Endothelial cell of umbilical vein (primary cell): Measurements from ENCODE around the gene ADGB. TPM values are rescaled to one million over a fixed set of nuclear protein-coding genes. Genes with fewer than 3 reads are reported as not detected.

ENCODE experiments used
- BruUV-seq: library from RNA; stranded (reverse); fragments of 400-500 nt; replicated peaks from 2 replicates; lab custom pipeline; 2021; lab: Mats Ljungman, UMichigan
- CTCF ChIA-PET: fragments of 300-600, 350-600 bp; sonication (Branson Sonifier 250); formaldehyde crosslinking; loops from one replicate; lab custom pipeline; 2021; ENCODE audit warnings: antibody characterized with exemption, inconsistent platforms; lab: Charles Lee
- POLR2A ChIA-PET: fragments of 300-600, 350-600 bp; sonication (Branson Sonifier 250); formaldehyde crosslinking; loops from one replicate; lab custom pipeline; 2021; ENCODE audit warnings: antibody characterized with exemption, inconsistent platforms; lab: Charles Lee
- DNase-seq: peaks from one replicate; pipeline ENCODE4 v3.0.0-alpha.2; 2011; ENCODE audit warnings: low read depth, low spot score
- FAIRE-seq: peaks from 2 replicates; lab custom pipeline; 2011; peaks lifted over from hg19 to GRCh38; lab: Jason Lieb, UNC
- H2AFZ ChIP-seq: 2 replicates; pipeline ENCODE4 v1.6.0; 2012; ENCODE audit warnings: low read depth, low read length, control low read depth, inconsistent platforms
- H3K27ac ChIP-seq: 2 replicates; pipeline ENCODE4 v1.5.1; 2011; ENCODE audit warnings: low read depth, mild to moderate bottlenecking, control low read depth, low read length, moderate library complexity; ENCODE audit not compliant: insufficient read depth
- H3K27me3 ChIP-seq, 2 experiments: 2 replicates each; pipeline versions ENCODE4 v1.6.0 to v1.6.1; 2011; ENCODE audit warnings: low read length in 2 of 2, mixed read lengths in 1 of 2; ENCODE audit not compliant: control insufficient read depth in 2 of 2, insufficient read depth in 2 of 2
- H3K36me3 ChIP-seq, 2 experiments: 2 replicates in 1 of 2; 3 replicates in 1 of 2; pipeline ENCODE4 v1.5.1; 2011; ENCODE audit warnings: low read length in 2 of 2, mild to moderate bottlenecking in 1 of 2, moderate library complexity in 1 of 2; ENCODE audit not compliant: control insufficient read depth in 2 of 2, insufficient read depth in 2 of 2; ENCODE audit errors: extremely low read depth in 1 of 2
- H3K4me1 ChIP-seq: 3 replicates; pipeline ENCODE4 v1.5.1; 2011; ENCODE audit warnings: mild to moderate bottlenecking, low read length; ENCODE audit not compliant: control insufficient read depth, insufficient read depth; ENCODE audit errors: extremely low read depth
- H3K4me2 ChIP-seq: 2 replicates; pipeline ENCODE4 v1.6.1; 2011; ENCODE audit warnings: low read length, control low read depth, mixed read lengths; ENCODE audit not compliant: insufficient read depth
- H3K4me3 ChIP-seq, 3 experiments: fragments of 200-600 bp in 1 of 3; sonication (generic), shearing (Covaris generic) in 1 of 3; replicated peaks in 1 of 3; 2 replicates each; pipeline ENCODE4 v1.5.1; 2011 to 2016; ENCODE audit warnings: control low read depth in 3 of 3, low read length in 3 of 3, mild to moderate bottlenecking in 2 of 3, inconsistent platforms in 1 of 3, low read depth in 1 of 3, moderate library complexity in 1 of 3; ENCODE audit not compliant: insufficient read depth in 1 of 3
- H3K79me2 ChIP-seq: 2 replicates; pipeline ENCODE4 v1.6.0; 2012; ENCODE audit warnings: low read length, inconsistent platforms; ENCODE audit not compliant: control insufficient read depth, insufficient read depth
- H3K9ac ChIP-seq: replicated peaks from 2 replicates; pipeline ENCODE3; 2011; ENCODE audit warnings: low read length, control low read depth; ENCODE audit not compliant: insufficient read depth; ENCODE audit errors: extremely low read depth
- H3K9me1 ChIP-seq: replicated peaks from 3 replicates; pipeline ENCODE4 v1.6.0; 2011; ENCODE audit warnings: mild to moderate bottlenecking, low read length; ENCODE audit not compliant: control insufficient read depth, insufficient read depth; ENCODE audit errors: extremely low read depth
- H3K9me3 ChIP-seq: replicated peaks from 2 replicates; pipeline ENCODE4 v1.5.1; 2012; ENCODE audit warnings: low read length, inconsistent platforms; ENCODE audit not compliant: control insufficient read depth, insufficient read depth
- H4K20me1 ChIP-seq: replicated peaks from 2 replicates; pipeline ENCODE3; 2011; ENCODE audit warnings: mild to moderate bottlenecking, low read length; ENCODE audit not compliant: control insufficient read depth, insufficient read depth; ENCODE audit errors: extremely low read depth
- CTCF ChIP-seq, 2 donors: IDR thresholded peaks; 1 replicate in 1 of 2; 2 replicates in 1 of 2; pipeline ENCODE4 v1.5.1; 2011; ENCODE audit warnings: low read length in 2 of 2, mild to moderate bottlenecking in 2 of 2, moderate library complexity in 2 of 2, control low read depth in 1 of 2, inconsistent platforms in 1 of 2, low read depth in 1 of 2; ENCODE audit not compliant: insufficient read depth in 1 of 2; ENCODE audit errors: extremely low read depth in 1 of 2
- EZH2 ChIP-seq: IDR thresholded peaks from 2 replicates; pipeline ENCODE4 v1.6.1; 2012; ENCODE audit warnings: borderline replicate concordance, low read depth, mild to moderate bottlenecking, moderate library complexity, low read length, inconsistent platforms; ENCODE audit not compliant: severe bottlenecking
- FOS ChIP-seq: IDR thresholded peaks from 2 replicates; pipeline ENCODE4 v1.6.1; 2011; ENCODE audit warnings: mild to moderate bottlenecking, low read length, moderate library complexity, borderline replicate concordance; ENCODE audit not compliant: insufficient read depth
- GATA2 ChIP-seq: IDR thresholded peaks from 2 replicates; pipeline ENCODE4 v1.7.0; 2011; ENCODE audit warnings: low read depth, mild to moderate bottlenecking, moderate library complexity, mixed read lengths, low read length; ENCODE audit not compliant: insufficient read length, insufficient read depth
- JUN ChIP-seq: IDR thresholded peaks from 2 replicates; pipeline ENCODE4 v1.6.1; 2011; ENCODE audit warnings: borderline replicate concordance, low read depth; ENCODE audit not compliant: insufficient read length, insufficient read depth
- MYC ChIP-seq: IDR thresholded peaks from one replicate; pipeline ENCODE4 v1.6.1; 2011; ENCODE audit warnings: mild to moderate bottlenecking, low read depth, low read length
- POLR2A ChIP-seq: IDR thresholded peaks from 2 replicates; pipeline ENCODE4 v1.6.1; 2012; ENCODE audit warnings: low read depth, mild to moderate bottlenecking, control low read depth, low read length
- POLR2AphosphoS5 ChIP-seq: IDR thresholded peaks from 2 replicates; pipeline ENCODE4 v1.6.1; 2012; ENCODE audit warnings: low read depth, mild to moderate bottlenecking, control low read depth, low read length, moderate library complexity; ENCODE audit not compliant: insufficient read depth
- dilution Hi-C: fragments of 300-500 bp; cut with MboI; formaldehyde crosslinking; loops from one replicate; pipeline ENCODE4 v1.15.0; 2019; ENCODE audit warnings: low sequenced_read_pairs; ENCODE audit not compliant: extremely low pct_ligation_motif_present
- intact Hi-C: fragments of 100-400 bp; cut with micrococcal nuclease; formaldehyde crosslinking; loops from one replicate; pipeline ENCODE4 v1.10.0; 2022
- polyA plus RNA-seq, 4 experiments: library from polyadenylated mRNA; depleted of rRNA in 3 of 4; stranded (reverse) in 3 of 4; unstranded in 1 of 4; fragments of >200 nt; gene quantifications; 2 replicates each; pipeline versions ENCODE4 v1.2.1 to v1.2.3, GENCODE V29; 2011 to 2012; ENCODE audit warnings: missing spikeins in 1 of 4
- total RNA-seq: library from RNA; stranded (reverse); gene quantifications from 2 replicates; pipeline ENCODE4 v1.2.3, GENCODE V29; 2021
- TF ChIP-seq, protein P1 (sequence below): IDR thresholded peaks from 2 replicates; pipeline ENCODE4 v1.6.1; 2011; ENCODE audit not compliant: insufficient read depth, insufficient read length

The ADGB gene
- total and polyA plus RNA-seq, 2 donors (not counting 3 experiments of a cell fraction or from before 2014, with no cell fraction given) = not detected

GRCh38 chr6:146775220-146775619 is 176.4 kb downstream of the ADGB start:
- peaks cover 7% of the 10 kb centered on the region for H3K4me1 ChIP-seq
- POLR2A ChIA-PET = no interaction called here
- H3K27ac ChIP-seq = no peak overlapping the region
- no TSS peak for BruUV-seq
- H3K9me3 ChIP-seq = no peaks in the 10 kb centered on the region
- no peaks in the 10 kb centered on the region for H3K27me3 ChIP-seq
- H3K36me3 ChIP-seq = no peaks in the 10 kb centered on the region
- H3K9me1 ChIP-seq = no peaks in the 10 kb centered on the region
- CTCF ChIA-PET = no interaction called here
- H3K4me3 ChIP-seq = no peak overlapping the region
- no peaks in the 10 kb centered on the region for H3K79me2 ChIP-seq
- no peak overlapping the region for H3K9ac ChIP-seq
- H4K20me1 ChIP-seq = no peaks in the 10 kb centered on the region
- TF ChIP-seq JUN = no peak
- no peak for TF ChIP-seq MYC
- TF ChIP-seq CTCF (IDR thresholded peaks at IDR 0.05; ENCODE audit: extremely low read depth in 1 of 2, insufficient read depth in 1 of 2, low read depth in 1 of 2, low read length in 2 of 2) = no peak
- TF ChIP-seq EZH2 = no peak
- no peak for TF ChIP-seq FOS
- TF ChIP-seq POLR2AphosphoS5 = no peak
- no peak for TF ChIP-seq GATA2
- TF ChIP-seq, protein P1, sequence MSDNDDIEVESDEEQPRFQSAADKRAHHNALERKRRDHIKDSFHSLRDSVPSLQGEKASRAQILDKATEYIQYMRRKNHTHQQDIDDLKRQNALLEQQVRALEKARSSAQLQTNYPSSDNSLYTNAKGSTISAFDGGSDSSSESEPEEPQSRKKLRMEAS = no peak
- no peak for TF ChIP-seq POLR2A
- DNase-seq = peak; percentile 2
- intact Hi-C loops = loop anchor here (1.0 to 10.0 kb wide), 3 partner anchors 232 to 846 kb away; partner anchors contain the start of genes RAB32 and SHPRH
- no peak overlapping the region for H2AFZ ChIP-seq
- no peak overlapping the region for H3K4me2 ChIP-seq
- FAIRE-seq = no peak
- dilution Hi-C loops = no loop called here
